Panc1 (cell line): ENCODE data around the gene NBDY. TPM values are rescaled to one million over a fixed set of nuclear protein-coding genes. Genes with fewer than 3 reads are reported as not detected.

Experiments used
- ATAC-seq: fragments of 200-7000 bp; cut with Tn5 transposase; 2 replicates; pipeline ENCODE4 v1.9.1; 2020; ENCODE audit warnings: mild to moderate bottlenecking, moderate library complexity
- BruUV-seq: library from RNA; stranded (reverse); fragments of 400-500 nt; replicated peaks from 2 replicates; lab custom pipeline; 2021; lab: Mats Ljungman, UMichigan
- CTCF ChIA-PET: fragments of 300-600 bp; sonication (Branson Sonifier 250); formaldehyde crosslinking; loops from one replicate; lab custom pipeline; 2022; ENCODE audit warnings: antibody characterized with exemption; lab: Charles Lee
- POLR2A ChIA-PET: fragments of 300-600 bp; sonication (Branson Sonifier 250); formaldehyde crosslinking; loops from one replicate; lab custom pipeline; 2022; ENCODE audit warnings: antibody characterized with exemption; lab: Charles Lee
- DNase-seq: peaks from one replicate; pipeline ENCODE4 v3.0.0-alpha.2; 2010; ENCODE audit warnings: low read depth, low spot score
- H3K27ac ChIP-seq: 2 replicates; pipeline ENCODE4 v1.5.1; 2011; ENCODE audit warnings: mild to moderate bottlenecking, low read length, inconsistent platforms
- H3K27me3 ChIP-seq: fragments of 200-500 bp; sonication (Bioruptor generic); 2 replicates; pipeline ENCODE4 v1.6.0; 2014; ENCODE audit warnings: low read length, inconsistent platforms; ENCODE audit not compliant: control insufficient read depth, insufficient read depth
- H3K36me3 ChIP-seq: fragments of 200-500 bp; sonication (Bioruptor generic); 2 replicates; pipeline ENCODE4 v1.5.1; 2014; ENCODE audit warnings: inconsistent platforms, mild to moderate bottlenecking, low read length, moderate library complexity; ENCODE audit not compliant: control insufficient read depth, insufficient read depth
- H3K4me1 ChIP-seq: 2 replicates; pipeline ENCODE4 v1.5.1; 2011; ENCODE audit warnings: inconsistent platforms, mild to moderate bottlenecking, low read length, moderate library complexity; ENCODE audit not compliant: control insufficient read depth, insufficient read depth
- H3K4me3 ChIP-seq, 2 experiments: 2 replicates each; pipeline ENCODE4 v1.5.1; 2011 to 2012; ENCODE audit warnings: low read depth in 2 of 2, low read length in 2 of 2, mild to moderate bottlenecking in 2 of 2, inconsistent platforms in 1 of 2, moderate library complexity in 1 of 2
- H3K9me3 ChIP-seq: fragments of 200-500 bp; sonication (Bioruptor generic); 2 replicates; pipeline ENCODE4 v1.5.1; 2014; ENCODE audit warnings: low read depth, mild to moderate bottlenecking, inconsistent platforms, low read length, moderate library complexity; ENCODE audit not compliant: control insufficient read depth, insufficient read depth
- CTCF ChIP-seq: fragments of 450-650 bp; IDR thresholded peaks from 2 replicates; pipeline ENCODE4 v1.5.1; 2017; ENCODE audit warnings: mild to moderate bottlenecking
- POLR2AphosphoS5 ChIP-seq: IDR thresholded peaks from 2 replicates; pipeline ENCODE4 v1.6.1; 2012; ENCODE audit warnings: mild to moderate bottlenecking, low read depth, low read length, moderate library complexity
- REST ChIP-seq, 2 experiments: IDR thresholded peaks; 2 replicates each; pipeline ENCODE4 v1.6.1; 2011 to 2012; ENCODE audit warnings: low read depth in 2 of 2, control low read depth in 1 of 2, low read length in 1 of 2, mild to moderate bottlenecking in 1 of 2, moderate library complexity in 1 of 2; ENCODE audit not compliant: insufficient read depth in 1 of 2
- SIN3A ChIP-seq: IDR thresholded peaks from 2 replicates; pipeline ENCODE4 v1.6.1; 2012; ENCODE audit warnings: low read depth, mild to moderate bottlenecking, low read length, moderate library complexity, borderline replicate concordance; ENCODE audit not compliant: insufficient read depth
- TCF7L2 ChIP-seq: IDR thresholded peaks from 2 replicates; pipeline ENCODE4 v1.6.1; 2011; ENCODE audit warnings: mild to moderate bottlenecking, low read depth, low read length, inconsistent platforms
- in situ Hi-C: cut with HindIII; loops from 2 replicates; pipeline ENCODE4 v1.10.0; 2016; ENCODE audit warnings: low sequenced_read_pairs, low pct_unique_long_range_greater_than_20kb
- intact Hi-C: fragments of 100-400 bp; cut with micrococcal nuclease; formaldehyde crosslinking; loops from one replicate; pipeline ENCODE4 v1.10.0; 2022; ENCODE audit not compliant: unreplicated experiment
- total RNA-seq: library from RNA; stranded (reverse); gene quantifications from one replicate; pipeline ENCODE4 v1.2.1, GENCODE V29; 2021; ENCODE audit not compliant: unreplicated experiment

NBDY gene
- total RNA-seq, 1 experiment from 2014 or later: 52.0 TPM

GRCh38 chrX:56757327-56757726 is 28.3 kb downstream of the NBDY start:
- H3K36me3 ChIP-seq: no peaks in the 10 kb centered on the region
- H3K27ac ChIP-seq: no peak overlapping the region
- no peaks in the 10 kb centered on the region for H3K9me3 ChIP-seq
- no peak overlapping the region for H3K4me3 ChIP-seq
- TF ChIP-seq TCF7L2: no peak
- TF ChIP-seq POLR2AphosphoS5: no peak
- TF ChIP-seq REST (IDR thresholded peaks at IDR 0.05; ENCODE audit: insufficient read depth in 1 of 2, low read depth in 2 of 2, low read length in 1 of 2): no peak
- no peak for TF ChIP-seq CTCF
- no peak for TF ChIP-seq SIN3A
- POLR2A ChIA-PET: interaction anchor here (0.6 kb wide), 1 partner anchor 82 kb away, joined by 3 read pairs; no protein-coding TSS in a partner anchor
- intact Hi-C loops (no loop called here), in situ Hi-C loops (no loop called here)
- CTCF ChIA-PET: no interaction called here
- BruUV-seq: no TSS peak
- no peak for DNase-seq
- H3K4me1 ChIP-seq: no peaks in the 10 kb centered on the region
- no peak for ATAC-seq
- no peaks in the 10 kb centered on the region for H3K27me3 ChIP-seq

- in situ Hi-C loops (no loop called here), intact Hi-C loops (no loop called here)
- Histone ChIP-seq H3K27me3 (no peaks in the 10 kb centered on the region), H3K9me3 (no peaks in the 10 kb centered on the region), H3K4me1 (no peaks in the 10 kb centered on the region), H3K4me3 (no peak overlapping the region), H3K27ac (no peak overlapping the region), H3K36me3 (no peaks in the 10 kb centered on the region)
- no TSS peak for BruUV-seq
- CTCF ChIA-PET: no interaction called here
- ATAC-seq: no peak
- TF ChIP-seq CTCF (no peak), POLR2AphosphoS5 (no peak), REST (IDR thresholded peaks at IDR 0.05; ENCODE audit: insufficient read depth in 1 of 2, low read depth in 2 of 2, low read length in 1 of 2) (no peak), SIN3A (no peak), TCF7L2 (no peak)
- POLR2A ChIA-PET: no interaction called here
- DNase-seq: no peak
Observed at GRCh38 chrX:56758456-56758855, 29.4 kb downstream of the NBDY start.
